ENCODE data around the gene TRAT1.

DNA sequence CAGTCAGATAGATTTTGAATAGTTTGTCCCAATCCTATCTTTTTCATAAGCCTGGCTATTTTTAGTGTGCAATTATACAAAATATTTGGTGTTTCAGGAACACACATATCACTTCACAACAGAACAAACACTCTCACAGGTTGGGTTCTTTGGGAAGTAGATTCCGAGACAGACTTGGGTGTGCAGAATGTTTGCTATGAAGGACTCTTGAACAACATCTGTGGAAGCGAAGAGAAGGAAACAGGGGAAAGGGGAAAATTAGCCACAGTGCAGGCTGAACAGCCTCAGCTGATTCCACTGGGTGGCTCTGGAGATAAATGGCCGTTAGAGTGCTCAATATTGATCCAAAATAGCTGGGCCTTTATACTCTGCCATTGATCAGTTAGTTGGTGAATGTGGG, 69.2 kb downstream of the TRAT1 start:
- TF ChIP-seq, protein P1, sequence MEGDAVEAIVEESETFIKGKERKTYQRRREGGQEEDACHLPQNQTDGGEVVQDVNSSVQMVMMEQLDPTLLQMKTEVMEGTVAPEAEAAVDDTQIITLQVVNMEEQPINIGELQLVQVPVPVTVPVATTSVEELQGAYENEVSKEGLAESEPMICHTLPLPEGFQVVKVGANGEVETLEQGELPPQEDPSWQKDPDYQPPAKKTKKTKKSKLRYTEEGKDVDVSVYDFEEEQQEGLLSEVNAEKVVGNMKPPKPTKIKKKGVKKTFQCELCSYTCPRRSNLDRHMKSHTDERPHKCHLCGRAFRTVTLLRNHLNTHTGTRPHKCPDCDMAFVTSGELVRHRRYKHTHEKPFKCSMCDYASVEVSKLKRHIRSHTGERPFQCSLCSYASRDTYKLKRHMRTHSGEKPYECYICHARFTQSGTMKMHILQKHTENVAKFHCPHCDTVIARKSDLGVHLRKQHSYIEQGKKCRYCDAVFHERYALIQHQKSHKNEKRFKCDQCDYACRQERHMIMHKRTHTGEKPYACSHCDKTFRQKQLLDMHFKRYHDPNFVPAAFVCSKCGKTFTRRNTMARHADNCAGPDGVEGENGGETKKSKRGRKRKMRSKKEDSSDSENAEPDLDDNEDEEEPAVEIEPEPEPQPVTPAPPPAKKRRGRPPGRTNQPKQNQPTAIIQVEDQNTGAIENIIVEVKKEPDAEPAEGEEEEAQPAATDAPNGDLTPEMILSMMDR (conservative IDR thresholded peaks at IDR 0.05; ENCODE audit: low read depth, low read length), result no peak
- TF ChIP-seq EZH2 (IDR thresholded peaks at IDR 0.05; ENCODE audit: borderline replicate concordance, low read depth, low read length, poor library complexity, severe bottlenecking), result no peak
